K562 (cell line): ENCODE measurements around the gene LPCAT3. TPM values are rescaled to one million over a fixed set of nuclear protein-coding genes. Genes with fewer than 3 reads are reported as not detected.
A peak's percentile ranks its signal among the peaks of the same experiment; 100 is the strongest.

ENCODE experiments used
- C11orf30 ChIP-seq: fragments of 450-650 bp; IDR thresholded peaks from 2 replicates; pipeline ENCODE4 v1.6.1; 2016; ENCODE audit warnings: low read depth, mild to moderate bottlenecking
- CC2D1A ChIP-seq: fragments of 450-650 bp; IDR thresholded peaks from 2 replicates; pipeline ENCODE4 v1.6.1; 2017; ENCODE audit warnings: mild to moderate bottlenecking
- DACH1 ChIP-seq: fragments of 450-650 bp; IDR thresholded peaks from 2 replicates; pipeline ENCODE4 v1.6.1; 2018; ENCODE audit not compliant: partially characterized antibody
- KAT8 ChIP-seq: fragments of 450-650 bp; IDR thresholded peaks from 2 replicates; pipeline ENCODE4 v1.6.1; 2016; ENCODE audit warnings: low read depth, mild to moderate bottlenecking
- MAFF ChIP-seq: IDR thresholded peaks from 2 replicates; pipeline ENCODE4 v1.6.1; 2012; ENCODE audit warnings: low read length, improper control_type of control experiment
- NFIC ChIP-seq: fragments of 450-650 bp; IDR thresholded peaks from 2 replicates; pipeline ENCODE4 v1.6.1; 2017; ENCODE audit warnings: mild to moderate bottlenecking, inconsistent platforms
- polyA plus RNA-seq, 8 experiments: library from polyadenylated mRNA; depleted of rRNA in 4 of 8; stranded (reverse) in 5 of 8; unstranded in 3 of 8; fragments of >200 nt; fragmentation: Nextera tagmentation in 2 of 8; fragmentation: Illumina TruSeq in 1 of 8; extraction: Ambion mirVana in 2 of 8; extraction: Trizol in 1 of 8; gene quantifications; 2 replicates each; pipeline versions ENCODE4 v1.2.1 to v1.2.3, GENCODE V29; 2011 to 2014; ENCODE audit warnings: inconsistent platforms in 1 of 8, missing spikeins in 1 of 8
- total RNA-seq, 7 experiments: library from RNA; depleted of rRNA in 6 of 7; stranded (reverse); fragments of >200 nt in 6 of 7; fragmentation: Illumina TruSeq in 2 of 7; extraction: Trizol in 2 of 7; gene quantifications; 2 replicates each; pipeline versions ENCODE4 v1.2.1 to v1.2.3, GENCODE V29; 2011 to 2021; ENCODE audit warnings: low replicate concordance in 1 of 7
- TF ChIP-seq, protein P1 (sequence below): fragments of 450-650 bp; IDR thresholded peaks from 2 replicates; pipeline ENCODE4 v1.6.1; 2017; ENCODE audit warnings: antibody characterized with exemption
- TF ChIP-seq, protein P2 (sequence below), 2 experiments: fragments of 450-650 bp; IDR thresholded peaks; 2 replicates each; pipeline ENCODE4 v1.6.1; 2016; ENCODE audit warnings: mild to moderate bottlenecking in 2 of 2, borderline replicate concordance in 1 of 2, low read depth in 1 of 2, moderate library complexity in 1 of 2
- TF ChIP-seq, protein P3 (sequence below): sonication (generic); formaldehyde crosslinking; IDR thresholded peaks from 2 replicates; pipeline ENCODE4 v1.8.0; 2022; ENCODE audit warnings: missing genetic modification reagents, mild to moderate bottlenecking, moderate library complexity, borderline replicate concordance
- TF ChIP-seq, protein P4 (sequence below), 2 experiments: fragments of 450-650 bp; conservative IDR thresholded peaks; 2 replicates each; pipeline ENCODE4 v1.6.1; 2017; ENCODE audit warnings: mild to moderate bottlenecking in 2 of 2, moderate library complexity in 2 of 2

LPCAT3 gene
- total and polyA plus RNA-seq, 9 of the 15 experiments (the other 6 are each of a cell fraction or from before 2014, with no cell fraction given) = 4.9 to 52.5 (median 25.3) TPM

GRCh38 chr12:7032990-7033389 is 14.7 kb upstream of the LPCAT3 start (continued):
- TF ChIP-seq DACH1 = peak; percentile 74
- TF ChIP-seq CC2D1A = peak; percentile 39; the same call in 1 of the 2 replicates
- TF ChIP-seq, protein P1, sequence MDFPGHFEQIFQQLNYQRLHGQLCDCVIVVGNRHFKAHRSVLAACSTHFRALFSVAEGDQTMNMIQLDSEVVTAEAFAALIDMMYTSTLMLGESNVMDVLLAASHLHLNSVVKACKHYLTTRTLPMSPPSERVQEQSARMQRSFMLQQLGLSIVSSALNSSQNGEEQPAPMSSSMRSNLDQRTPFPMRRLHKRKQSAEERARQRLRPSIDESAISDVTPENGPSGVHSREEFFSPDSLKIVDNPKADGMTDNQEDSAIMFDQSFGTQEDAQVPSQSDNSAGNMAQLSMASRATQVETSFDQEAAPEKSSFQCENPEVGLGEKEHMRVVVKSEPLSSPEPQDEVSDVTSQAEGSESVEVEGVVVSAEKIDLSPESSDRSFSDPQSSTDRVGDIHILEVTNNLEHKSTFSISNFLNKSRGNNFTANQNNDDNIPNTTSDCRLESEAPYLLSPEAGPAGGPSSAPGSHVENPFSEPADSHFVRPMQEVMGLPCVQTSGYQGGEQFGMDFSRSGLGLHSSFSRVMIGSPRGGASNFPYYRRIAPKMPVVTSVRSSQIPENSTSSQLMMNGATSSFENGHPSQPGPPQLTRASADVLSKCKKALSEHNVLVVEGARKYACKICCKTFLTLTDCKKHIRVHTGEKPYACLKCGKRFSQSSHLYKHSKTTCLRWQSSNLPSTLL = 0 out of 2 replicates have a peak, but pooled peaks have one; percentile 25
- TF ChIP-seq NFIC = no peak
- TF ChIP-seq KAT8 = no peak
- TF ChIP-seq MAFF = peak; percentile 12; the same call in 1 of the 2 replicates
- TF ChIP-seq, protein P2, sequence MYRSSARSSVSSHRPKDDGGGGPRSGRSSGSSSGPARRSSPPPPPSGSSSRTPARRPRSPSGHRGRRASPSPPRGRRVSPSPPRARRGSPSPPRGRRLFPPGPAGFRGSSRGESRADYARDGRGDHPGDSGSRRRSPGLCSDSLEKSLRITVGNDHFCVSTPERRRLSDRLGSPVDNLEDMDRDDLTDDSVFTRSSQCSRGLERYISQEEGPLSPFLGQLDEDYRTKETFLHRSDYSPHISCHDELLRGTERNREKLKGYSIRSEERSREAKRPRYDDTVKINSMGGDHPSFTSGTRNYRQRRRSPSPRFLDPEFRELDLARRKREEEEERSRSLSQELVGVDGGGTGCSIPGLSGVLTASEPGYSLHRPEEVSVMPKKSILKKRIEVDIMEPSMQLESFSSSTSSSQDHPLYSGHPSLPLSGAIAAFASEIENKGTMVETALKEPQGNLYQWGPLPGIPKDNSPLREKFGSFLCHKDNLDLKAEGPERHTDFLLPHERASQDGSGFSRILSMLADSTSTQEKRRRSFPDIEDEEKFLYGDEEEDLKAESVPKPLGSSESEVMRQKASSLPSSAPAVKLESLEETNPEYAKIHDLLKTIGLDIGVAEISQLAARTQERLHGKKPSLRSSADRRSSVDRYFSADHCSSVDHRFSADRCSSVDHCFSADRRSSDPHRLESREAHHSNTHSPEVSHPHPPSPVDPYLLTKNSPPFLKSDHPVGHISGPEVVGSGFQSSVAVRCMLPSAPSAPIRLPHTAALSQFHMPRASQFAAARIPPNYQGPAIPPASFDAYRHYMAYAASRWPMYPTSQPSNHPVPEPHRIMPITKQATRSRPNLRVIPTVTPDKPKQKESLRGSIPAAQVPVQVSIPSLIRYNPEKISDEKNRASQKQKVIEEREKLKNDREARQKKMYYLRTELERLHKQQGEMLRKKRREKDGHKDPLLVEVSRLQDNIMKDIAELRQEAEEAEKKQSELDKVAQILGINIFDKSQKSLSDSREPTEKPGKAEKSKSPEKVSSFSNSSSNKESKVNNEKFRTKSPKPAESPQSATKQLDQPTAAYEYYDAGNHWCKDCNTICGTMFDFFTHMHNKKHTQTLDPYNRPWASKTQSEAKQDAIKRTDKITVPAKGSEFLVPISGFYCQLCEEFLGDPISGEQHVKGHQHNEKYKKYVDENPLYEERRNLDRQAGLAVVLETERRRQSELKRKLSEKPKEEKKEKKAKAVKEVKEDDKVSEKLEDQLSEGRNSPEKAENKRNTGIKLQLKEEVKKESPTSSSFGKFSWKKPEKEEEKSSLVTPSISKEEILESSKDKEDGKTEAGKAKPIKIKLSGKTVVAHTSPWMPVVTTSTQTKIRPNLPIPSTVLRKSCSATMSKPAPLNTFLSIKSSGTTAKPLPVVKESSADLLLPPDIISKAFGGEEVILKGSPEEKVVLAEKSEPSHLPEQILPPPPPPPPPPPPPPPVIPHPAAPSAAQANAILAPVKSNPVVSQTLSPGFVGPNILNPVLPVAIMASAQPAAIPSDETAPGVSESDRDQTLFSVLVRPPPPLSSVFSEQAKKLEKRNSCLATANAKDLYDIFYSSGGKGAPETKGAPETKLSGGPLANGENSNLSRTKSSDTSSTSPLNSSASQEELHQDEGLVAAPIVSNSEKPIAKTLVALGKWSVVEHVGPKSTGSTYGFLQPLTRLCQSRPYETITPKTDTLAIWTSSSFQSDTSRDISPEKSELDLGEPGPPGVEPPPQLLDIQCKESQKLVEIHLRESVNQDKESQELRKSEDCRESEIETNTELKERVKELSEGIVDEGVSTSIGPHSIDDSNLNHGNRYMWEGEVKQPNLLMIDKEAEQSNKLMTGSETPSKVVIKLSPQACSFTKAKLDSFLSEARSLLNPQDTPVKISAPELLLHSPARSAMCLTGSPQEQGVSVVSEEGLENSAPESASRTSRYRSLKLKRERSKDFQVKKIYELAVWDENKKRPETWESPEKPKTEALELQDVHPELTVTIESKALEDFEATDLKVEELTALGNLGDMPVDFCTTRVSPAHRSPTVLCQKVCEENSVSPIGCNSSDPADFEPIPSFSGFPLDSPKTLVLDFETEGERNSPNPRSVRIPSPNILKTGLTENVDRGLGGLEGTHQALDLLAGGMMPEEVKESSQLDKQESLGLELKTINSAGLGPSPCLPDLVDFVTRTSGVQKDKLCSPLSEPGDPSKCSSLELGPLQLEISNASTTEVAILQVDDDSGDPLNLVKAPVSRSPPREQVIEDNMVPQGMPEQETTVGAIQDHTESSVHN (IDR thresholded peaks at IDR 0.05; ENCODE audit: borderline replicate concordance in 1 of 2, low read depth in 1 of 2) = 0 out of 4 replicates have a peak, but pooled peaks of 1 of the 2 experiments have one; percentile 47
- TF ChIP-seq, protein P3, sequence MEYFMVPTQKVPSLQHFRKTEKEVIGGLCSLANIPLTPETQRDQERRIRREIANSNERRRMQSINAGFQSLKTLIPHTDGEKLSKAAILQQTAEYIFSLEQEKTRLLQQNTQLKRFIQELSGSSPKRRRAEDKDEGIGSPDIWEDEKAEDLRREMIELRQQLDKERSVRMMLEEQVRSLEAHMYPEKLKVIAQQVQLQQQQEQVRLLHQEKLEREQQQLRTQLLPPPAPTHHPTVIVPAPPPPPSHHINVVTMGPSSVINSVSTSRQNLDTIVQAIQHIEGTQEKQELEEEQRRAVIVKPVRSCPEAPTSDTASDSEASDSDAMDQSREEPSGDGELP = peak; percentile 76
- TF ChIP-seq C11orf30 = peak; percentile 82
- TF ChIP-seq, protein P4, sequence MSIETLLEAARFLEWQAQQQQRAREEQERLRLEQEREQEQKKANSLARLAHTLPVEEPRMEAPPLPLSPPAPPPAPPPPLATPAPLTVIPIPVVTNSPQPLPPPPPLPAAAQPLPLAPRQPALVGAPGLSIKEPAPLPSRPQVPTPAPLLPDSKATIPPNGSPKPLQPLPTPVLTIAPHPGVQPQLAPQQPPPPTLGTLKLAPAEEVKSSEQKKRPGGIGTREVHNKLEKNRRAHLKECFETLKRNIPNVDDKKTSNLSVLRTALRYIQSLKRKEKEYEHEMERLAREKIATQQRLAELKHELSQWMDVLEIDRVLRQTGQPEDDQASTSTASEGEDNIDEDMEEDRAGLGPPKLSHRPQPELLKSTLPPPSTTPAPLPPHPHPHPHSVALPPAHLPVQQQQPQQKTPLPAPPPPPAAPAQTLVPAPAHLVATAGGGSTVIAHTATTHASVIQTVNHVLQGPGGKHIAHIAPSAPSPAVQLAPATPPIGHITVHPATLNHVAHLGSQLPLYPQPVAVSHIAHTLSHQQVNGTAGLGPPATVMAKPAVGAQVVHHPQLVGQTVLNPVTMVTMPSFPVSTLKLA (conservative IDR thresholded peaks at IDR 0.05) = no peak
- TF ChIP-seq, all 486 proteins: peak for 12
